Mucosa of rectum (tissue), 2 donors: ENCODE measurements around the gene OR2T35.

ENCODE experiments used
- H3K27ac ChIP-seq, 2 donors: one replicate each; pipeline ENCODE4 v1.7.0; 2013; ENCODE audit warnings: inconsistent platforms in 2 of 2, low read depth in 2 of 2, low read length in 2 of 2
- H3K27me3 ChIP-seq, 2 donors: one replicate each; pipeline ENCODE4 v1.7.0; 2013; ENCODE audit warnings: low read length in 2 of 2; ENCODE audit not compliant: control insufficient read depth in 2 of 2, insufficient read depth in 2 of 2
- H3K36me3 ChIP-seq, 2 donors: one replicate each; pipeline ENCODE4 v1.7.0; 2013; ENCODE audit warnings: low read length in 2 of 2; ENCODE audit not compliant: control insufficient read depth in 2 of 2, insufficient read depth in 2 of 2
- H3K4me1 ChIP-seq, 2 donors: one replicate each; pipeline ENCODE4 v1.7.0; 2013; ENCODE audit warnings: low read length in 2 of 2, mild to moderate bottlenecking in 1 of 2; ENCODE audit not compliant: control insufficient read depth in 2 of 2, insufficient read depth in 2 of 2
- H3K4me3 ChIP-seq, 2 donors: one replicate each; pipeline ENCODE4 v1.7.0; 2013; ENCODE audit warnings: low read length in 2 of 2
- H3K9ac ChIP-seq, 2 donors: one replicate each; pipeline ENCODE4 v1.7.0; 2013; ENCODE audit warnings: low read length in 2 of 2, low read depth in 1 of 2, mild to moderate bottlenecking in 1 of 2
- H3K9me3 ChIP-seq, 2 donors: one replicate each; pipeline ENCODE4 v1.7.0; 2013; ENCODE audit warnings: low read length in 2 of 2; ENCODE audit not compliant: control insufficient read depth in 2 of 2
- donor health status: healthy.
- donor health status: Normal muscosa, but diverticular disease.

Gene OR2T35

GRCh38 chr1:248596615-248597014 lies 48.5 kb downstream of the OR2T35 start:
- no peaks in the 10 kb centered on the region for H3K36me3 ChIP-seq
- no peak overlapping the region for H3K9ac ChIP-seq
- H3K27me3 ChIP-seq, result no peaks in the 10 kb centered on the region
- no peak overlapping the region for H3K27ac ChIP-seq
- no peaks in the 10 kb centered on the region for H3K4me1 ChIP-seq
- H3K4me3 ChIP-seq, result no peak overlapping the region
- H3K9me3 ChIP-seq, result no peaks in the 10 kb centered on the region

DNA sequence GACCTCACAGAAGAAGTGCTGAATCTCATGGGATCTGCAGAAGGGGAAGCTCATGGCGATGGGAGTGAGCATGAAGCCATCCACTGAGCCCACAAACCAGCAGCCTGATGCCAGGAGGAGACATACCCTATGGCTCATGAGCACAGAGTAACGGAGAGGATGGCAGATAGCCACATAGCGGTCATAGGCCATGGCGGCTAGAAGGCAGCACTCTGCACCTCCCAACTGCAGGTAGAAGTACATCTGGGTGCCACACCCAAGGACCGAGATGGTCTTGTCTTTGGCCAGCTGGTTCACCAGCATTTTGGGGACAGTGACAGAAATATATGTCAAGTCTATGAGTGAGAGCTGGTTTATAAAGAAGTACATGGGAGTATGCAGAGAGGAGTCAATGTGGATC lies 51.9 kb downstream of the OR2T35 start:
- Histone ChIP-seq H3K9me3 (no peaks in the 10 kb centered on the region), H3K27ac (no peak overlapping the region), H3K9ac (no peak overlapping the region), H3K27me3 (no peaks in the 10 kb centered on the region), H3K4me3 (no peak overlapping the region), H3K4me1 (no peaks in the 10 kb centered on the region), H3K36me3 (no peaks in the 10 kb centered on the region)

DNA sequence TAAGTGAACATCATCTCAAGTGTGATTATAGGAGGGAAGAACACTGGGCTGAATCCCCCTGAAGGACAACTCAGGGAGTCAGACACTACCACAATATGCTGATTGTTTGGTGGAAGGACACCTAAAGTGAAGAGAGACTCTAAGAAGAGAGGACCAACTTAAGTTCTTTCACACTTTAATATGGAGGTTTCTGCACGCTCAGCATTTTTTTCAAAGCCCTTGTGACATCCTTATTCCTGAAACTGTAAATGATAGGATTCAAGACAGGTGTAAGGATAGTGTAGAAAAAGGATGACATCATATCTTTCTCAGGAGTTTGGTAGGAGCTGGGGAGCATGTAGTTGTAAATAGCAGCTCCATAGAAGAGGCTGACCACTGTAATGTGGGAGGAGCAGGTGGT lies 52.4 kb downstream of the OR2T35 start:
- H3K36me3 ChIP-seq, result no peaks in the 10 kb centered on the region
- H3K9me3 ChIP-seq, result no peaks in the 10 kb centered on the region
- no peak overlapping the region for H3K27ac ChIP-seq
- no peaks in the 10 kb centered on the region for H3K27me3 ChIP-seq
- no peak overlapping the region for H3K9ac ChIP-seq
- H3K4me1 ChIP-seq, result no peaks in the 10 kb centered on the region
- no peak overlapping the region for H3K4me3 ChIP-seq

GRCh38 chr1:248590055-248590454 lies 55.0 kb downstream of the OR2T35 start:
- Histone ChIP-seq H3K27ac (no peak overlapping the region), H3K9ac (no peak overlapping the region), H3K4me1 (no peaks in the 10 kb centered on the region), H3K27me3 (no peaks in the 10 kb centered on the region), H3K4me3 (no peak overlapping the region), H3K9me3 (no peaks in the 10 kb centered on the region), H3K36me3 (no peaks in the 10 kb centered on the region)

DNA sequence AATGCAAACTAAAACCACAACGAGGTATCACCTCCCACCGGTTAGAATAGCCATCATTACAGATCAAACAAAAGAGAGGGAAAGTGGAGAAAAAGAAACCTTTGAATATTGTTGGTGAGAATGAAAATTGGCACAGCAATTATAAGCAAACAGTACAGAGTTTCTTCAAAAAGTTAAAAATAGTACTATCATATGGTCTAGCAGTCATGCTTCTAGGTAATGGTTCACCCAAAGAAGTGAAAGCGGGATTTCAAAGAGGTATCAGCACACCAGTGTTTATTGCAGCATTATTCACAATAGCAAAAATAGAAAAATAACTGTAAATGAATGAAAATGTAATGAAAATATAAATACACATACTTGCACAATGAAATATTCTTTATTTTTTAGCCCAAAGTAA lies 55.7 kb downstream of the OR2T35 start:
- Histone ChIP-seq H3K4me3 (no peak overlapping the region), H3K4me1 (no peaks in the 10 kb centered on the region)

More for the DNA sequence above, 55.7 kb downstream of the OR2T35 start:
- H3K9me3 ChIP-seq, result no peaks in the 10 kb centered on the region
- H3K27ac ChIP-seq, result no peak overlapping the region
- H3K36me3 ChIP-seq, result no peaks in the 10 kb centered on the region
- H3K27me3 ChIP-seq, result no peaks in the 10 kb centered on the region
- H3K9ac ChIP-seq, result no peak overlapping the region
